ENCODE results near the gene ZNF592.

GRCh38 chr15:84741121-84741520, 7.3 kb upstream of the ZNF592 start:
- no peak for TF ChIP-seq POLR2AphosphoS5 (IDR thresholded peaks at IDR 0.05; ENCODE audit: low read depth, low read length)
- TF ChIP-seq POLR2A (IDR thresholded peaks at IDR 0.05; ENCODE audit: low read depth, low read length): no peak
- TF ChIP-seq TAF1 (IDR thresholded peaks at IDR 0.05; ENCODE audit: borderline replicate concordance, low read depth, low read length): no peak

Measured in GM12892 (cell line).